ENCODE data around the gene NR2C2. TPM values are rescaled to one million over a fixed set of nuclear protein-coding genes. Genes with fewer than 3 reads are reported as not detected.

NR2C2 gene
- polyA plus RNA-seq, 1 donor, result 51.0 TPM

DNA sequence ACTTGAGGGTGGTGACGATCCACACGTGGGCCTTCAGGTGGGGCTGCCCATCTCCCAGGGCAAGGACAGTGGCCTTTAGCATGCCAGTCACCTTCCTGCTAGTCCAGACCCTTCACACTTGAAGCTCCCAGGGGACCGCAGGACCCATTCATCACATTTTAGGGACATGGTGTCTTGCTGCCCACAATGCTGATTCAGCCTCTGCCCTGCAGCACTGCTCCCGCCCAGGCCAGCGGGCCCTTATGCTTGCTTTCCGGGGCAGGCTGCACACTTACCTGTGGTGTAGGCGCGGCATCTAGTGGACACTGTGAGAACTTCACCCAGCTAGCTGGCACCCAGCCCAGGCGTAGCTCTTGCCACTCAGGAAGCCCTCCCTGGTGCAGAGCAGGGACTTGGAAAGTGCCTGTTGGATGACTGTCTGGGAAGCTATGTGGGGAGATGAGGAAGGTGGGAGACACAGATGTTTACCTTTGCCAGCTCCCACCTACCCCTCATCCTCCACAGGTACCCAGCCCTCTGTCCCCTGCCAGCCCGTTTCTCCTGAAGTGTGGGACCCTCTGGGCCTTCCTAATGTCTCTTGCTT is 26.3 kb upstream of the NR2C2 start:
- peak; percentile 73 to 78 for DNase-seq
- no peaks in the 10 kb centered on the region for H3K27me3 ChIP-seq (ENCODE audit: control insufficient read depth, insufficient read depth, low read length)
- no peaks in the 10 kb centered on the region for H3K36me3 ChIP-seq (ENCODE audit: control insufficient read depth, insufficient read depth, low read length)
- H3K4me3 ChIP-seq (ENCODE audit: low read length), result no peak overlapping the region
- H3K9me3 ChIP-seq (ENCODE audit: control insufficient read depth, low read depth, low read length), result no peaks in the 10 kb centered on the region
- H3K27ac ChIP-seq (ENCODE audit: low read length), result no peak overlapping the region
- WGBS (ENCODE audit: insufficient coverage, low lambda C conversion rate), result no CpG with 5 or more reads among the region's 10 CpGs
- no peaks in the 10 kb centered on the region for H3K4me1 ChIP-seq (ENCODE audit: control insufficient read depth, insufficient read depth, low read length)

- DNase-seq, result no peak
Measured at GRCh38 chr3:14921811-14922705, 25.3 kb upstream of the NR2C2 start.

GRCh38 chr3:14922863-14923262 is 24.5 kb upstream of the NR2C2 start:
- H3K27ac ChIP-seq (ENCODE audit: low read length), result no peak overlapping the region
- no peaks in the 10 kb centered on the region for H3K36me3 ChIP-seq (ENCODE audit: control insufficient read depth, insufficient read depth, low read length)
- no peak overlapping the region for H3K4me3 ChIP-seq (ENCODE audit: low read length)
- H3K4me1 ChIP-seq (ENCODE audit: control insufficient read depth, insufficient read depth, low read length), result no peaks in the 10 kb centered on the region
- no peak for DNase-seq
- no peaks in the 10 kb centered on the region for H3K27me3 ChIP-seq (ENCODE audit: control insufficient read depth, insufficient read depth, low read length)
- WGBS (ENCODE audit: insufficient coverage, low lambda C conversion rate), result no CpG with 5 or more reads among the region's 13 CpGs
- H3K9me3 ChIP-seq (ENCODE audit: control insufficient read depth, low read depth, low read length), result no peaks in the 10 kb centered on the region

More at GRCh38 chr3:14921811-14922705, 25.3 kb upstream of the NR2C2 start:
- H3K27me3 ChIP-seq (ENCODE audit: control insufficient read depth, insufficient read depth, low read length), result no peaks in the 10 kb centered on the region
- H3K36me3 ChIP-seq (ENCODE audit: control insufficient read depth, insufficient read depth, low read length), result no peaks in the 10 kb centered on the region
- no peak overlapping the region for H3K27ac ChIP-seq (ENCODE audit: low read length)
- no peak overlapping the region for H3K4me3 ChIP-seq (ENCODE audit: low read length)
- WGBS (ENCODE audit: insufficient coverage, low lambda C conversion rate), result no CpG with 5 or more reads among the region's 21 CpGs
- H3K9me3 ChIP-seq (ENCODE audit: control insufficient read depth, low read depth, low read length), result no peaks in the 10 kb centered on the region
- no peaks in the 10 kb centered on the region for H3K4me1 ChIP-seq (ENCODE audit: control insufficient read depth, insufficient read depth, low read length)

- H3K36me3 ChIP-seq (ENCODE audit: control insufficient read depth, insufficient read depth, low read length), result no peaks in the 10 kb centered on the region
- H3K27me3 ChIP-seq (ENCODE audit: control insufficient read depth, insufficient read depth, low read length), result no peaks in the 10 kb centered on the region
- WGBS (ENCODE audit: insufficient coverage, low lambda C conversion rate), result no CpG with 5 or more reads among the region's 6 CpGs
- no peak overlapping the region for H3K27ac ChIP-seq (ENCODE audit: low read length)
- no peaks in the 10 kb centered on the region for H3K4me1 ChIP-seq (ENCODE audit: control insufficient read depth, insufficient read depth, low read length)
- no peak for DNase-seq
- H3K4me3 ChIP-seq (ENCODE audit: low read length), result no peak overlapping the region
- H3K9me3 ChIP-seq (ENCODE audit: control insufficient read depth, low read depth, low read length), result no peaks in the 10 kb centered on the region
Measured at GRCh38 chr3:14923476-14923875, 23.9 kb upstream of the NR2C2 start.

DNA sequence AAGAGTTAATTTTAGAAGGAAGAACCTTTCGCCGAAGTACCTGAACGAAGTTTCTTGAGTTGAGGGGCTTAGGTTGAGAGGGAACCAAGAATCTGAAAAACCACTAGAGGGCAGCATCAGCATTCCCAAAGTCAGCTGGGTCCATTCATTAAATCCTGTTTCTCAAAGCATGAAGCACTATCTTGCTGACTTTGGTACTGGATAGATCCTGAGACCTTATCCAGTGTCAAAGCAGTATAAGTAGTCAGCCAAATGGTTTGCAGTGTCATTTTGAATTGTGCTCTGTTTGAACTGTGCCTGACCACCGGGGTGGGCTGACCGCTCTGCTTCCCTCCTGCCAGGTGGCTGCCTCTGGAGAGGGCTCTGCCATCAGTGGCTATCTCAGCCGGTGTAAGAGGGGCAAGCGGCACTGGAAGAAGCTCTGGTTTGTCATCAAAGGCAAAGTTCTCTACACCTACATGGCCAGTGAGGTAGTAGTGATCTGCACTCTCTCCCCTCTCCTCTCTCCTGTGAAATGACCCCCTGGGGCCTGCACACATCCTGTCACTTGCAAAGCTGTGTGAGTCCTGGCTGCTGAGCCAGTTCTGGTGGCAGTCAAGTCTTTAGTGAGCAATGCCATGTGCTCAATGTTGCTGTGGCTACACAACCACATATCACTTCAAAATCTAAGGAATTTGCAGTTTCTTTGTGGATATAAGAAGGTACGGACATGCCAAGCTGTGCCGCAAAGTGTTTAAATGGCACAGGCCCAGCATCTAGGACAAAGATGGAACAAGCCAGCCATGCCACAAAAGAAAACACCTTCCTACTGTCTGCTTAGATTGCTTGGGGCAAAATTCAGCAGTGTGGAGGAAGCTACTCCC is 21.4 kb upstream of the NR2C2 start:
- WGBS (ENCODE audit: insufficient coverage, low lambda C conversion rate), result 4% methylated on average over 3 of the region's 9 CpGs
- DNase-seq, result peak in 1 of 2 donors; percentile 61

GRCh38 chr3:14926592-14926991 is 20.8 kb upstream of the NR2C2 start:
- WGBS (ENCODE audit: insufficient coverage, low lambda C conversion rate), result no CpG with 5 or more reads among the region's 1 CpG
- Histone ChIP-seq H3K27ac (ENCODE audit: low read length) (no peak overlapping the region), H3K27me3 (ENCODE audit: control insufficient read depth, insufficient read depth, low read length) (no peaks in the 10 kb centered on the region), H3K4me3 (ENCODE audit: low read length) (no peak overlapping the region), H3K9me3 (ENCODE audit: control insufficient read depth, low read depth, low read length) (no peaks in the 10 kb centered on the region), H3K4me1 (ENCODE audit: control insufficient read depth, insufficient read depth, low read length) (no peaks in the 10 kb centered on the region), H3K36me3 (ENCODE audit: control insufficient read depth, insufficient read depth, low read length) (no peaks in the 10 kb centered on the region)
- no peak for DNase-seq

More for the DNA sequence above, 21.4 kb upstream of the NR2C2 start:
- H3K27me3 ChIP-seq (ENCODE audit: control insufficient read depth, insufficient read depth, low read length), result no peaks in the 10 kb centered on the region
- H3K27ac ChIP-seq (ENCODE audit: low read length), result no peak overlapping the region
- no peaks in the 10 kb centered on the region for H3K9me3 ChIP-seq (ENCODE audit: control insufficient read depth, low read depth, low read length)
- no peak overlapping the region for H3K4me3 ChIP-seq (ENCODE audit: low read length)
- H3K36me3 ChIP-seq (ENCODE audit: control insufficient read depth, insufficient read depth, low read length), result no peaks in the 10 kb centered on the region
- no peaks in the 10 kb centered on the region for H3K4me1 ChIP-seq (ENCODE audit: control insufficient read depth, insufficient read depth, low read length)

DNA sequence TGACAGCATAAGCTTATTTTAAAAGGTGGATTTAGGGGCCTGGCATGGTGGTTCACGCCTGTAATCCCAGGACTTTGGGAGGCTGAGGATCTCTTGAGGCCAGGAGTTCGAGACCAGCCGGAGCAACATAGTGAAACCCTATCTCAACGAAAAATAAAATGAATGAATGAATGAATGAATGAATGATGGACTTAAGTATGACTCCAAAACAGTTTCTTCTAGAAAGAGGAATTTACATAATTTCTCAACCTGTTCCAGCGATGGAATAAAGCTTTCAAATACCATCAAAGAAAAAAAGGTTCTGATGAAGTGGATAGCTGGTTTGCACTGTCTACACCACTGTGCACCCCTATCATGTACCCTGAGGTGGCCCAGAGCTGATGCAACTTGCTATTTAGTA is 20.1 kb upstream of the NR2C2 start:
- DNase-seq, result no peak
- no peak overlapping the region for H3K27ac ChIP-seq (ENCODE audit: low read length)
- H3K9me3 ChIP-seq (ENCODE audit: control insufficient read depth, low read depth, low read length), result no peaks in the 10 kb centered on the region
- no peaks in the 10 kb centered on the region for H3K36me3 ChIP-seq (ENCODE audit: control insufficient read depth, insufficient read depth, low read length)
- no peaks in the 10 kb centered on the region for H3K27me3 ChIP-seq (ENCODE audit: control insufficient read depth, insufficient read depth, low read length)
- WGBS (ENCODE audit: insufficient coverage, low lambda C conversion rate), result 100% methylated on average over 2 of the region's 5 CpGs
- H3K4me1 ChIP-seq (ENCODE audit: control insufficient read depth, insufficient read depth, low read length), result no peaks in the 10 kb centered on the region
- no peak overlapping the region for H3K4me3 ChIP-seq (ENCODE audit: low read length)

DNA sequence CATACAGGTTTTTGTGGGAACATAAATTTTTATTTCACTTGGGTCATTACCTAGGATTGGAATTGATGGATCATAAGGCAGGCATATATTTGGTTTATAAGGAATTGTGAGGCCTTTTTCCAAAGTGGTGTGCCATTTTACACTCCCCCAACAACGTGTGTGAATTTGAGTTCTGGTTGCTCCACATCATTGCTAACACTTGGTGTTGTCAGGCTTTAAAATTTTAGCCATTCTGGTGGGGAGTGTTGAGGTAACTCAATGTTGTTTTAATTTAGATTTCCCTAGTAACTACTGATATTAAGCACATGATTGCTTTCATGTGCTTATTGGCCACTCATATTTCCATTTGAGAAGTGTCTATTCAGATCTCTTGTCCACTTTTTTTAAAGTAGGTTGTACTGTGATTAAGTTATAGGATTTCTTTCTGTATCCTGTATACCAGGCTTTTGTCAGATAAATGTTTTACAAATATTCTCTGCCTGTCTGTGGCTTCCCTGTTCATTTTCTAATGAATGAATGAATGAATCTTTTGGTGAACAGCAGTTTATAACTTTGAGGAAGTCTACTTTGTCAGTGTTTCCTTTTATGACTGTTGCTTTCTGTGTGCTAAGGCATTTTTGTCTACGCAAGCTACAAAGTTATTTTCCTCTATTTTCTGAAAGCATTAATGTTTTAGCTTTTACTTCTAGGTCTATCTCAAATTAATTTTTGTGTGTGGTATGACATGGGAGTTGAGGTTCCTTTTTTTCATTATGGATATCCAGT is 17.9 kb upstream of the NR2C2 start:
- Histone ChIP-seq H3K4me1 (ENCODE audit: control insufficient read depth, insufficient read depth, low read length) (peaks cover 11% of the 10 kb centered on the region), H3K4me3 (ENCODE audit: low read length) (no peak overlapping the region), H3K36me3 (ENCODE audit: control insufficient read depth, insufficient read depth, low read length) (no peaks in the 10 kb centered on the region), H3K9me3 (ENCODE audit: control insufficient read depth, low read depth, low read length) (no peaks in the 10 kb centered on the region), H3K27ac (ENCODE audit: low read length) (no peak overlapping the region), H3K27me3 (ENCODE audit: control insufficient read depth, insufficient read depth, low read length) (no peaks in the 10 kb centered on the region)
- WGBS (ENCODE audit: insufficient coverage, low lambda C conversion rate), result 80% methylated on average over 2 of the region's 2 CpGs
- no peak for DNase-seq

GRCh38 chr3:14933820-14934425 is 13.5 kb upstream of the NR2C2 start:
- Histone ChIP-seq H3K4me1 (ENCODE audit: control insufficient read depth, insufficient read depth, low read length) (peaks cover 40% of the 10 kb centered on the region), H3K27me3 (ENCODE audit: control insufficient read depth, insufficient read depth, low read length) (no peaks in the 10 kb centered on the region), H3K27ac (ENCODE audit: low read length) (peak overlapping the region; percentile 54), H3K4me3 (ENCODE audit: low read length) (no peak overlapping the region), H3K36me3 (ENCODE audit: control insufficient read depth, insufficient read depth, low read length) (no peaks in the 10 kb centered on the region), H3K9me3 (ENCODE audit: control insufficient read depth, low read depth, low read length) (no peaks in the 10 kb centered on the region)
- WGBS (ENCODE audit: insufficient coverage, low lambda C conversion rate), result 20% methylated on average over 1 of the region's 7 CpGs
- peak; percentile 56 to 84 for DNase-seq

Data from large intestine (tissue), 3 donors.